Smooth muscle cell (in vitro differentiated cells): ENCODE results near the gene METTL18. TPM values are rescaled to one million over a fixed set of nuclear protein-coding genes. Genes with fewer than 3 reads are reported as not detected.
A peak's percentile ranks its signal among the peaks of the same experiment; 100 is the strongest.

Experiments
- DNase-seq: peaks from one replicate; lab custom pipeline; 2025; ENCODE audit not compliant: unreplicated experiment; lab: John Stamatoyannopoulos, UW
- H2AFZ ChIP-seq: fragments of 200-600 bp; sonication (generic); 2 replicates; pipeline ENCODE4 v1.6.0; 2016; ENCODE audit warnings: antibody characterized with exemption, low read depth, mild to moderate bottlenecking
- H3F3A ChIP-seq: fragments of 200-600 bp; sonication (generic); 2 replicates; pipeline ENCODE4 v1.6.0; 2017; ENCODE audit warnings: antibody characterized with exemption, low read depth
- H3K27ac ChIP-seq: fragments of 200-600 bp; sonication (generic); 2 replicates; pipeline ENCODE4 v1.5.1; 2016; ENCODE audit warnings: low read depth, mild to moderate bottlenecking
- H3K27me3 ChIP-seq: fragments of 200-600 bp; sonication (generic); 2 replicates; pipeline ENCODE4 v1.6.1; 2016; ENCODE audit warnings: low read depth, mild to moderate bottlenecking
- H3K36me3 ChIP-seq: fragments of 200-600 bp; sonication (generic); 2 replicates; pipeline ENCODE4 v1.5.1; 2016; ENCODE audit warnings: low read depth
- H3K4me1 ChIP-seq: fragments of 200-600 bp; sonication (generic); 2 replicates; pipeline ENCODE4 v1.5.1; 2016; ENCODE audit warnings: low read depth
- H3K4me2 ChIP-seq: fragments of 200-600 bp; sonication (generic); 2 replicates; pipeline ENCODE4 v1.6.0; 2016; ENCODE audit warnings: mild to moderate bottlenecking
- H3K4me3 ChIP-seq: fragments of 200-600 bp; sonication (generic); 2 replicates; pipeline ENCODE4 v1.5.1; 2016; ENCODE audit warnings: mild to moderate bottlenecking
- H3K79me2 ChIP-seq: fragments of 200-600 bp; sonication (generic); 2 replicates; pipeline ENCODE4 v1.6.0; 2016; ENCODE audit warnings: low read depth, mild to moderate bottlenecking
- H3K9ac ChIP-seq: fragments of 200-600 bp; sonication (generic); 2 replicates; pipeline ENCODE4 v1.6.0; 2016; ENCODE audit warnings: low read depth
- H3K9me3 ChIP-seq: fragments of 200-600 bp; sonication (generic); replicated peaks from 2 replicates; pipeline ENCODE4 v1.5.1; 2016; ENCODE audit warnings: low read depth
- H4K20me1 ChIP-seq: fragments of 200-600 bp; sonication (generic); 2 replicates; pipeline ENCODE4 v1.6.0; 2016; ENCODE audit warnings: low read depth
- CTCF ChIP-seq: fragments of 200-600 bp; sonication (generic); IDR thresholded peaks from 2 replicates; pipeline ENCODE4 v1.5.1; 2017; ENCODE audit warnings: borderline replicate concordance, mild to moderate bottlenecking, antibody characterized with exemption; ENCODE audit not compliant: insufficient read depth, poor library complexity, severe bottlenecking
- WGBS: methylation state at CpG from one replicate; pipeline ENCODE4 v1.1.7; 2016; ENCODE audit warnings: low lambda C conversion rate; 5-methylcytosine and 5-hydroxymethylcytosine counted together
- polyA plus RNA-seq: library from polyadenylated mRNA; unstranded; fragments of >200 nt; fragmentation: Nextera tagmentation; extraction: Ambion mirVana; gene quantifications from 2 replicates; pipeline ENCODE4 v1.2.1, GENCODE V29; 2016
- total RNA-seq: library from RNA; depleted of rRNA; stranded (reverse); fragments of >200 nt; gene quantifications from 2 replicates; pipeline ENCODE4 v1.2.3, GENCODE V29; 2014

METTL18 gene
- total and polyA plus RNA-seq, 2 experiments from 2014 or later, result 5.2 to 6.1 TPM

DNA sequence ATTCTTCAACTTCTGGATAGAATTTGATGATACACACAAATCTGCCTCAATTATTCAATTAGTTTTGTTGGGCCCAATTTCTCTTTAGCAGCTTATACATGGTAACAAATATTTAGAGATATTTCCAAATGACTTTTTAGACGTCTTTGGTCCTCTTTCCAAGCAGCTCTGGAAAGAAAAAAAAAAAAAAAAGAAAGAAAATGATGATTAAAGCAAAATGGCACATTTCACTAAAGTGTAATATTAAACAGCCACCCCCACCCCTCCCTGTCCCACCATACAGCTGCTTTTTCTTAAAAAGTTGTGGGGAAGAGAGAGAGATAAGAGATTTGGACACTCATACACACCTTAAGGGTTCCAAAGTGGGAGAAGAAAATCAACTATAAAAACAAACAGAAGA lies 977 bp downstream of the METTL18 start:
- DNase-seq, result no peak
- no peaks in the 10 kb centered on the region for H3F3A ChIP-seq
- H3K79me2 ChIP-seq, result peaks cover 28% of the 10 kb centered on the region
- H3K4me3 ChIP-seq, result peak overlapping the region; percentile 85
- H3K36me3 ChIP-seq, result no peaks in the 10 kb centered on the region
- H2AFZ ChIP-seq, result peak overlapping the region; percentile 96
- no peaks in the 10 kb centered on the region for H3K27me3 ChIP-seq
- TF ChIP-seq CTCF, result no peak
- peak overlapping the region; percentile 82 for H3K9ac ChIP-seq
- WGBS, result 60% methylated on average over 1 of the region's 1 CpG
- H3K4me1 ChIP-seq, result peaks cover 18% of the 10 kb centered on the region
- no peaks in the 10 kb centered on the region for H4K20me1 ChIP-seq
- peak overlapping the region; percentile 9 for H3K27ac ChIP-seq
- H3K9me3 ChIP-seq, result no peaks in the 10 kb centered on the region
- H3K4me2 ChIP-seq, result peak overlapping the region; percentile 95

- Histone ChIP-seq H2AFZ (no peak overlapping the region), H3K79me2 (no peaks in the 10 kb centered on the region)
Measured at GRCh38 chr1:169788402-169788801, 6.3 kb downstream of the METTL18 start.

DNA sequence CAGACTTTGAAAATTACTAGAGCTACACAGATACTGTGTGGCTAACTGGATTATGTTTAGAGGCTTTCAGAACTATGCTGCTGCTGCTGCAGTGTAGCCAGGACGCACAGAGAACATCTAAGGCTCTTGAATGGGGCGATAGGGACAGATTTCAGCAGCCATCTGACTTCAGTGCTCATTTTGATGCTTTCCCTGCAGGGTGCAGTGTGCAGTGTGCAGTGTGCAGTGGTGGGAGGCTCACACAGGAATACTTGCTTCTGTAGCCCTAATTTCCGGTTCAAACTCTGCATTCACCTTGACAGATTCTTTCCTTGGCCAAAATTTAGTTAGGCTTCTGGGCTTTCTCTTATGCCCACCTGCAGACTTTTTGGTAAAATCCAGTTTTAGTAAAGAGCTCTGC lies 7.7 kb downstream of the METTL18 start:
- no peaks in the 10 kb centered on the region for H3K79me2 ChIP-seq
- 90% methylated on average over 3 of the region's 3 CpGs for WGBS

More at GRCh38 chr1:169788402-169788801, 6.3 kb downstream of the METTL18 start:
- Histone ChIP-seq H3K36me3 (no peaks in the 10 kb centered on the region), H3F3A (no peaks in the 10 kb centered on the region), H3K9ac (no peak overlapping the region), H3K9me3 (no peaks in the 10 kb centered on the region), H3K4me2 (no peak overlapping the region), H4K20me1 (no peaks in the 10 kb centered on the region), H3K27ac (no peak overlapping the region), H3K27me3 (no peaks in the 10 kb centered on the region), H3K4me1 (peaks cover 3% of the 10 kb centered on the region), H3K4me3 (no peak overlapping the region)
- TF ChIP-seq CTCF, result no peak
- DNase-seq, result no peak
- WGBS, result 90% methylated on average over 2 of the region's 2 CpGs

More for the DNA sequence above, 7.7 kb downstream of the METTL18 start:
- Histone ChIP-seq H3K27ac (no peak overlapping the region), H3K4me1 (peaks cover 3% of the 10 kb centered on the region), H2AFZ (no peak overlapping the region), H3K9me3 (no peaks in the 10 kb centered on the region), H3F3A (no peaks in the 10 kb centered on the region), H3K4me3 (no peak overlapping the region), H3K27me3 (no peaks in the 10 kb centered on the region), H4K20me1 (no peaks in the 10 kb centered on the region), H3K9ac (no peak overlapping the region), H3K36me3 (no peaks in the 10 kb centered on the region), H3K4me2 (no peak overlapping the region)
- DNase-seq, result no peak
- no peak for TF ChIP-seq CTCF
